ENCODE measurements around the gene HLCS.

DNA sequence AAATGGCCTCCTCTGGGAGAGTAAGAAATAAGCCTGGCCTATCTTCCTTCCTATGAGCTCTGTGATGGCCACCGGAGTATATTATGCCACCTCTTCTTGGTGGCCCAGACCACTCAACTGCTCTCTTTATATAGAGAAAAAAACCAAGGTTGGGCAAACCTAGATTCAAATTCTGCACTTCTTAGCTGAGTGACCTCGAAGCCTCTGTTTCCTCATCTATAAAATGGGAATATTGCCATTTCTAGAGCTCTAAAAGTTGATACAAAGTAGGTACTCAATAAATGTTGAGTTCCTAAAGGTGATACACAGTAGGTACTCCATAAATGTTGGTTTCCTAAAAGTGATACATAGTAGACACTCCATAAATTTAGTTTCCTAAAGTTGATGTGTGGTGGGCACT is 120.7 kb downstream of the HLCS start:
- TF ChIP-seq RNF2 (IDR thresholded peaks at IDR 0.05; ENCODE audit: borderline replicate concordance, low read depth, low read length, missing control alignments, poor library complexity, severe bottlenecking) (no peak), GABPA (IDR thresholded peaks at IDR 0.05; ENCODE audit: borderline replicate concordance, insufficient read depth, low read length) (no peak), EZH2 (IDR thresholded peaks at IDR 0.05; ENCODE audit: low read depth, low read length, severe bottlenecking) (no peak), CREB1 (IDR thresholded peaks at IDR 0.05) (no peak), POLR2A (IDR thresholded peaks at IDR 0.05; ENCODE audit: control extremely low read depth in 1 of 2, low read depth in 2 of 2, low read length in 2 of 2) (no peak), JUND (IDR thresholded peaks at IDR 0.05; ENCODE audit: low read length) (no peak), MAFK (IDR thresholded peaks at IDR 0.05; ENCODE audit: low read depth, low read length) (no peak), POLR2AphosphoS5 (IDR thresholded peaks at IDR 0.05; ENCODE audit: low read depth, low read length) (no peak), SP1 (IDR thresholded peaks at IDR 0.05; ENCODE audit: low read depth, low read length) (no peak)
- TF ChIP-seq, protein P1, sequence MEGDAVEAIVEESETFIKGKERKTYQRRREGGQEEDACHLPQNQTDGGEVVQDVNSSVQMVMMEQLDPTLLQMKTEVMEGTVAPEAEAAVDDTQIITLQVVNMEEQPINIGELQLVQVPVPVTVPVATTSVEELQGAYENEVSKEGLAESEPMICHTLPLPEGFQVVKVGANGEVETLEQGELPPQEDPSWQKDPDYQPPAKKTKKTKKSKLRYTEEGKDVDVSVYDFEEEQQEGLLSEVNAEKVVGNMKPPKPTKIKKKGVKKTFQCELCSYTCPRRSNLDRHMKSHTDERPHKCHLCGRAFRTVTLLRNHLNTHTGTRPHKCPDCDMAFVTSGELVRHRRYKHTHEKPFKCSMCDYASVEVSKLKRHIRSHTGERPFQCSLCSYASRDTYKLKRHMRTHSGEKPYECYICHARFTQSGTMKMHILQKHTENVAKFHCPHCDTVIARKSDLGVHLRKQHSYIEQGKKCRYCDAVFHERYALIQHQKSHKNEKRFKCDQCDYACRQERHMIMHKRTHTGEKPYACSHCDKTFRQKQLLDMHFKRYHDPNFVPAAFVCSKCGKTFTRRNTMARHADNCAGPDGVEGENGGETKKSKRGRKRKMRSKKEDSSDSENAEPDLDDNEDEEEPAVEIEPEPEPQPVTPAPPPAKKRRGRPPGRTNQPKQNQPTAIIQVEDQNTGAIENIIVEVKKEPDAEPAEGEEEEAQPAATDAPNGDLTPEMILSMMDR (IDR thresholded peaks at IDR 0.05; ENCODE audit: control extremely low read depth in 1 of 3, insufficient read depth in 1 of 3, low read depth in 1 of 3, low read length in 3 of 3), result no peak
- TF ChIP-seq, protein P2, sequence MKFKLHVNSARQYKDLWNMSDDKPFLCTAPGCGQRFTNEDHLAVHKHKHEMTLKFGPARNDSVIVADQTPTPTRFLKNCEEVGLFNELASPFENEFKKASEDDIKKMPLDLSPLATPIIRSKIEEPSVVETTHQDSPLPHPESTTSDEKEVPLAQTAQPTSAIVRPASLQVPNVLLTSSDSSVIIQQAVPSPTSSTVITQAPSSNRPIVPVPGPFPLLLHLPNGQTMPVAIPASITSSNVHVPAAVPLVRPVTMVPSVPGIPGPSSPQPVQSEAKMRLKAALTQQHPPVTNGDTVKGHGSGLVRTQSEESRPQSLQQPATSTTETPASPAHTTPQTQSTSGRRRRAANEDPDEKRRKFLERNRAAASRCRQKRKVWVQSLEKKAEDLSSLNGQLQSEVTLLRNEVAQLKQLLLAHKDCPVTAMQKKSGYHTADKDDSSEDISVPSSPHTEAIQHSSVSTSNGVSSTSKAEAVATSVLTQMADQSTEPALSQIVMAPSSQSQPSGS (IDR thresholded peaks at IDR 0.05; ENCODE audit: low read length), result no peak

Measured in H1 (cell line).